Measurements from ENCODE around the gene SPAG5.

- no peak for TF ChIP-seq CTCF (IDR thresholded peaks at IDR 0.05)
- no peak for TF ChIP-seq POLR2AphosphoS5 (IDR thresholded peaks at IDR 0.05)
- TF ChIP-seq EP300 (IDR thresholded peaks at IDR 0.05), result no peak
These were observed 21.9 kb downstream of the SPAG5 start, which contains the start of gene ALDOC for GRCh38 chr17:28576758-28577465.

Measured in suprapubic skin (tissue), 4 donors.